Skin epidermis (tissue), 12 donors: Measurements from ENCODE around the gene PDE4B.
"Not testable (repeated sequence)": the region's sequence is repeated elsewhere in the genome, so short reads cannot be mapped to it uniquely, and the experiment has no call there.

ENCODE experiments used
- H3K27ac ChIP-seq, 21 experiments: fragments of 200-600 bp; sonication (generic) in 11 of 21; one replicate each; pipeline ENCODE4 v1.5.0; 2020; ENCODE audit warnings: mild to moderate bottlenecking in 3 of 21, inconsistent platforms in 2 of 21, moderate library complexity in 2 of 21
- H3K4me3 ChIP-seq, 7 experiments: fragments of 200-600 bp; sonication (generic) in 2 of 7; one replicate each; pipeline ENCODE4 v1.5.0; 2020; ENCODE audit warnings: inconsistent platforms in 2 of 7, mild to moderate bottlenecking in 2 of 7, moderate library complexity in 1 of 7

PDE4B gene

GRCh38 chr1:65812065-65812464 is 19.4 kb downstream of the PDE4B start:
- Histone ChIP-seq H3K4me3 (no peak overlapping the region), H3K27ac (peak overlapping the region in 3 of 21 experiments; percentile 4 to 38 (median 20))

- no peak overlapping the region for H3K4me3 ChIP-seq
- H3K27ac ChIP-seq, result no peak overlapping the region
Observed at GRCh38 chr1:65813956-65814355, 21.3 kb downstream of the PDE4B start.

GRCh38 chr1:65814752-65815151 is 22.1 kb downstream of the PDE4B start:
- Histone ChIP-seq H3K4me3 (no peak overlapping the region), H3K27ac (no peak overlapping the region)

- no peak overlapping the region for H3K4me3 ChIP-seq
- no peak overlapping the region for H3K27ac ChIP-seq
Observed at GRCh38 chr1:65817891-65818290, 25.2 kb downstream of the PDE4B start.

- no peak overlapping the region for H3K27ac ChIP-seq
- no peak overlapping the region for H3K4me3 ChIP-seq
Observed at GRCh38 chr1:65818966-65819365, 26.3 kb downstream of the PDE4B start.

- H3K27ac ChIP-seq, result no peak overlapping the region
- H3K4me3 ChIP-seq, result no peak overlapping the region
Observed at GRCh38 chr1:65820983-65821382, 28.3 kb downstream of the PDE4B start.

GRCh38 chr1:65821386-65821785 is 28.7 kb downstream of the PDE4B start:
- H3K27ac ChIP-seq, result no peak overlapping the region
- no peak overlapping the region for H3K4me3 ChIP-seq

GRCh38 chr1:65824103-65824502 is 31.4 kb downstream of the PDE4B start:
- Histone ChIP-seq H3K27ac (no peak overlapping the region), H3K4me3 (no peak overlapping the region)

- no peak overlapping the region for H3K27ac ChIP-seq
Observed at GRCh38 chr1:65825741-65826140, 33.0 kb downstream of the PDE4B start.

GRCh38 chr1:65826782-65827181 is 34.1 kb downstream of the PDE4B start:
- no peak overlapping the region for H3K27ac ChIP-seq

More at GRCh38 chr1:65825741-65826140, 33.0 kb downstream of the PDE4B start:
- no peak overlapping the region for H3K4me3 ChIP-seq

GRCh38 chr1:65827346-65827745 is 34.7 kb downstream of the PDE4B start:
- no peak overlapping the region for H3K4me3 ChIP-seq
- no peak overlapping the region for H3K27ac ChIP-seq

More at GRCh38 chr1:65826782-65827181, 34.1 kb downstream of the PDE4B start:
- H3K4me3 ChIP-seq, result no peak overlapping the region

- Histone ChIP-seq H3K27ac (no peak overlapping the region), H3K4me3 (no peak overlapping the region)
Observed at GRCh38 chr1:65830306-65830705, 37.6 kb downstream of the PDE4B start.

- H3K27ac ChIP-seq, result no peak overlapping the region
- no peak overlapping the region for H3K4me3 ChIP-seq
Observed at GRCh38 chr1:65832296-65832695, 39.6 kb downstream of the PDE4B start.

- Histone ChIP-seq H3K27ac (no peak overlapping the region), H3K4me3 (no peak overlapping the region)
Observed at GRCh38 chr1:65836686-65837085, 44.0 kb downstream of the PDE4B start.

- Histone ChIP-seq H3K27ac (no peak overlapping the region), H3K4me3 (no peak overlapping the region)
Observed at GRCh38 chr1:65840683-65841082, 48.0 kb downstream of the PDE4B start.

GRCh38 chr1:65844296-65844695 is 51.6 kb downstream of the PDE4B start:
- Histone ChIP-seq H3K27ac (no peak overlapping the region), H3K4me3 (no peak overlapping the region)

- Histone ChIP-seq H3K27ac (no peak overlapping the region), H3K4me3 (no peak overlapping the region)
Observed at GRCh38 chr1:65844821-65845534, 52.3 kb downstream of the PDE4B start.

- H3K27ac ChIP-seq, result no peak overlapping the region
- no peak overlapping the region for H3K4me3 ChIP-seq
Observed at GRCh38 chr1:65845535-65846060, 52.9 kb downstream of the PDE4B start.

- Histone ChIP-seq H3K27ac (no peak overlapping the region), H3K4me3 (no peak overlapping the region)
Observed at GRCh38 chr1:65846866-65847265, 54.2 kb downstream of the PDE4B start.

GRCh38 chr1:65850281-65850680 is 57.6 kb downstream of the PDE4B start:
- no peak overlapping the region for H3K27ac ChIP-seq
- H3K4me3 ChIP-seq, result no peak overlapping the region

GRCh38 chr1:65856591-65856990 is 63.9 kb downstream of the PDE4B start:
- not testable (repeated sequence) for H3K27ac ChIP-seq, H3K4me3 ChIP-seq

- Histone ChIP-seq H3K27ac (no peak overlapping the region), H3K4me3 (no peak overlapping the region)
Observed at GRCh38 chr1:65866439-65866838, 73.7 kb downstream of the PDE4B start.
